OCI-LY1 (cell line): Measurements from ENCODE around the gene ELMOD3.

Source experiments
- H2AFZ ChIP-seq: fragments of 200-600 bp; sonication (generic), shearing (Covaris generic); 2 replicates; pipeline ENCODE4 v1.6.0; 2014; ENCODE audit warnings: antibody characterized with exemption, mild to moderate bottlenecking, low read length
- H3F3A ChIP-seq: fragments of 200-600 bp; sonication (generic), shearing (Covaris generic); 2 replicates; pipeline ENCODE4 v1.6.0; 2014; ENCODE audit warnings: mild to moderate bottlenecking, antibody characterized with exemption, low read length, moderate library complexity; ENCODE audit not compliant: insufficient read depth
- H3K27ac ChIP-seq: fragments of 200-600 bp; sonication (generic); 2 replicates; pipeline ENCODE4 v1.5.1; 2014; ENCODE audit warnings: low read length, mixed run types, mild to moderate bottlenecking, low read depth; ENCODE audit not compliant: poor library complexity, severe bottlenecking
- H3K27me3 ChIP-seq: fragments of 200-600 bp; sonication (generic); 2 replicates; pipeline ENCODE4 v1.6.0; 2014; ENCODE audit warnings: antibody characterized with exemption, mild to moderate bottlenecking, low read length, moderate library complexity; ENCODE audit not compliant: insufficient read depth
- H3K36me3 ChIP-seq: fragments of 200-600 bp; sonication (generic); 2 replicates; pipeline ENCODE4 v1.6.1; 2014; ENCODE audit warnings: mild to moderate bottlenecking, antibody characterized with exemption, low read length, moderate library complexity, mixed read lengths; ENCODE audit not compliant: insufficient read depth
- H3K4me1 ChIP-seq: fragments of 200-600 bp; sonication (generic); 2 replicates; pipeline ENCODE4 v1.5.1; 2014; ENCODE audit warnings: mild to moderate bottlenecking, low read length, moderate library complexity; ENCODE audit not compliant: insufficient read depth, severe bottlenecking
- H3K4me2 ChIP-seq: fragments of 200-600 bp; sonication (generic), shearing (Covaris generic); 2 replicates; pipeline ENCODE4 v1.6.1; 2014; ENCODE audit warnings: low read length
- H3K4me3 ChIP-seq: fragments of 200-600 bp; sonication (generic); 2 replicates; pipeline ENCODE4 v1.5.1; 2014; ENCODE audit warnings: low read length, low read depth, mild to moderate bottlenecking, mixed read lengths; ENCODE audit not compliant: poor library complexity, severe bottlenecking
- H3K79me2 ChIP-seq: fragments of 200-600 bp; shearing (Covaris generic); 2 replicates; pipeline ENCODE4 v1.6.1; 2016; ENCODE audit warnings: mixed run types, low read length, mixed read lengths; ENCODE audit not compliant: insufficient read depth
- H3K9ac ChIP-seq: fragments of 200-600 bp; sonication (generic), shearing (Covaris generic); 2 replicates; pipeline ENCODE4 v1.6.1; 2014; ENCODE audit warnings: mild to moderate bottlenecking, low read length, mixed read lengths
- H3K9me2 ChIP-seq: fragments of 200-600 bp; sonication (generic), shearing (Covaris generic); 2 replicates; pipeline ENCODE4 v1.6.1; 2014; ENCODE audit warnings: low read depth, mild to moderate bottlenecking, low read length, mixed read lengths
- H3K9me3 ChIP-seq: fragments of 200-600 bp; shearing (Covaris generic); 2 replicates; pipeline ENCODE4 v1.6.1; 2014; ENCODE audit warnings: low read length, mixed read lengths
- H4K20me1 ChIP-seq: fragments of 200-600 bp; sonication (generic), shearing (Covaris generic); 2 replicates; pipeline ENCODE4 v1.6.0; 2016; ENCODE audit warnings: mild to moderate bottlenecking, low read length; ENCODE audit not compliant: insufficient read depth
- CTCF ChIP-seq: fragments of 200-600 bp; sonication (generic), shearing (Covaris generic); IDR thresholded peaks from 2 replicates; pipeline ENCODE4 v1.5.1; 2017; ENCODE audit warnings: mild to moderate bottlenecking, antibody characterized with exemption, low read length, moderate library complexity, mixed read lengths
- EZH2 ChIP-seq: fragments of 200-600 bp; sonication (generic), shearing (Covaris generic); IDR thresholded peaks from 2 replicates; pipeline ENCODE4 v1.8.0; 2017; ENCODE audit warnings: borderline replicate concordance, mixed run types, mild to moderate bottlenecking, antibody characterized with exemption, low read length, moderate library complexity, mixed read lengths

ELMOD3 gene

GRCh38 chr2:85430752-85431569 lies 76.4 kb downstream of the ELMOD3 start:
- Histone ChIP-seq H2AFZ (no peak overlapping the region), H3K4me2 (no peak overlapping the region), H4K20me1 (no peaks in the 10 kb centered on the region), H3K9me3 (no peaks in the 10 kb centered on the region), H3K9me2 (no peaks in the 10 kb centered on the region), H3K4me1 (peaks cover 5% of the 10 kb centered on the region), H3K27ac (no peak overlapping the region), H3F3A (no peaks in the 10 kb centered on the region), H3K36me3 (no peaks in the 10 kb centered on the region), H3K79me2 (no peaks in the 10 kb centered on the region), H3K27me3 (no peaks in the 10 kb centered on the region), H3K4me3 (no peak overlapping the region), H3K9ac (no peak overlapping the region)
- no peak for TF ChIP-seq EZH2
- no peak for TF ChIP-seq CTCF

- H3K4me3 ChIP-seq, result no peak overlapping the region
- H3K9me2 ChIP-seq, result no peaks in the 10 kb centered on the region
- H3K4me2 ChIP-seq, result no peak overlapping the region
- H3K36me3 ChIP-seq, result no peaks in the 10 kb centered on the region
- no peak overlapping the region for H2AFZ ChIP-seq
- H3K27me3 ChIP-seq, result no peaks in the 10 kb centered on the region
- H3K4me1 ChIP-seq, result peaks cover 5% of the 10 kb centered on the region
- no peaks in the 10 kb centered on the region for H4K20me1 ChIP-seq
- TF ChIP-seq CTCF (no peak), EZH2 (no peak)
- no peak overlapping the region for H3K27ac ChIP-seq
- no peaks in the 10 kb centered on the region for H3K9me3 ChIP-seq
- no peak overlapping the region for H3K9ac ChIP-seq
- H3K79me2 ChIP-seq, result no peaks in the 10 kb centered on the region
- no peaks in the 10 kb centered on the region for H3F3A ChIP-seq
Observed at GRCh38 chr2:85431570-85432205, 77.1 kb downstream of the ELMOD3 start.

GRCh38 chr2:85433511-85434089 lies 79.0 kb downstream of the ELMOD3 start:
- Histone ChIP-seq H3K4me3 (no peak overlapping the region), H3F3A (no peaks in the 10 kb centered on the region), H3K4me1 (peaks cover 22% of the 10 kb centered on the region), H3K27ac (no peak overlapping the region), H3K4me2 (no peak overlapping the region), H3K36me3 (no peaks in the 10 kb centered on the region), H3K27me3 (no peaks in the 10 kb centered on the region), H4K20me1 (no peaks in the 10 kb centered on the region), H2AFZ (no peak overlapping the region), H3K9me2 (no peaks in the 10 kb centered on the region), H3K9ac (no peak overlapping the region), H3K9me3 (no peaks in the 10 kb centered on the region), H3K79me2 (no peaks in the 10 kb centered on the region)
- no peak for TF ChIP-seq CTCF
